SH-SY5Y (cell line): ENCODE data around the gene HOXD3.

Experiments used
- GATA2 ChIP-seq: IDR thresholded peaks from 2 replicates; pipeline ENCODE4 v1.6.1; 2011; ENCODE audit warnings: mild to moderate bottlenecking, low read depth, low read length
- GATA3 ChIP-seq: IDR thresholded peaks from 2 replicates; pipeline ENCODE4 v1.6.1; 2011; ENCODE audit warnings: low read depth, mild to moderate bottlenecking, low read length, moderate library complexity

- no peak for TF ChIP-seq GATA2
- TF ChIP-seq GATA3: no peak
Measured at GRCh38 chr2:176174824-176175708, 18.0 kb downstream of the HOXD3 start.
